Tibial artery (tissue), 4 donors: ENCODE data around the gene ANKRD22.

Experiments used
- DNase-seq, 2 donors: peaks; one replicate each; pipeline ENCODE4 v3.0.0-alpha.2; 2019
- H3K27ac ChIP-seq, 2 donors: fragments of 200-600 bp; sonication (generic) in 1 of 2; 1 replicate in 1 of 2; 2 replicates in 1 of 2; pipeline ENCODE4 v1.5.1; 2018 to 2019; ENCODE audit warnings: mild to moderate bottlenecking in 1 of 2
- H3K27me3 ChIP-seq, 2 donors: fragments of 200-600 bp; sonication (generic) in 1 of 2; one replicate each; pipeline versions ENCODE4 v1.5.1 to v1.6.0; 2016 to 2019
- H3K36me3 ChIP-seq, 3 donors: fragments of 200-600 bp; sonication (generic) in 2 of 3; one replicate each; pipeline ENCODE4 v1.5.1; 2016 to 2019; ENCODE audit warnings: mild to moderate bottlenecking in 2 of 3
- H3K4me1 ChIP-seq, 4 donors: fragments of 200-600 bp; sonication (generic) in 2 of 4; 1 replicate in 3 of 4; 2 replicates in 1 of 4; pipeline ENCODE4 v1.5.1; 2016 to 2019
- H3K4me3 ChIP-seq, 2 donors: fragments of 200-600 bp; sonication (generic) in 1 of 2; 1 replicate in 1 of 2; 2 replicates in 1 of 2; pipeline ENCODE4 v1.5.1; 2018 to 2019; ENCODE audit warnings: mild to moderate bottlenecking in 2 of 2
- H3K9me3 ChIP-seq, 3 donors: fragments of 200-600 bp; sonication (generic) in 1 of 3; one replicate each; pipeline ENCODE4 v1.5.1; 2016 to 2019
- intact Hi-C: fragments of 100-400 bp; cut with DNase I; formaldehyde crosslinking; loops from one replicate; pipeline ENCODE4 v1.15.0; 2023; ENCODE audit warnings: low total_unique reads
- TF ChIP-seq, protein P1 (sequence below), 2 experiments: fragments of 200-600 bp in 1 of 2; fragments of 450-650 bp in 1 of 2; IDR thresholded peaks; one replicate each; pipeline ENCODE4 v1.5.1; 2017 to 2019; ENCODE audit warnings: antibody characterized with exemption in 2 of 2, mild to moderate bottlenecking in 1 of 2, moderate library complexity in 1 of 2

The ANKRD22 gene

DNA sequence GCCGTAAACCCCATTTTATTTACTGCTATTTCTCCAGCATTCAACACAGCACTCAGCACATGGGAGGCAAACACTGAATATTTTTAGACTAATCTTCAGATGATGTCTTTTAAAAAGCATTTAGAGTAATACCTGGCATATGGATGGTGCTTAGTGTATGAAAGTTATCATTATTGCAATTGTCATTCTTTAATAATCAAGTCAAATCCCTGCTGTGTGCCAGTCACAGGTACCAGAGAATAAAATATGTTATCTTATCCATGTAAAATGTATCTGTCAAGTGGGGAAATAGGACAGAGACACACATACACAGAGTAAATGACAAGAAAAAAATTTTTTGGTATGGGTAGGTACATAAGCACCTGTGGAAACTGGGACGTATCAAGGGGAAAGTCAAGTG lies 18.5 kb downstream of the ANKRD22 start:
- no peak for DNase-seq
- Histone ChIP-seq H3K9me3 (no peaks in the 10 kb centered on the region), H3K4me1 (no peaks in the 10 kb centered on the region), H3K27ac (no peak overlapping the region), H3K4me3 (no peak overlapping the region), H3K36me3 (no peaks in the 10 kb centered on the region), H3K27me3 (no peaks in the 10 kb centered on the region)
- TF ChIP-seq, protein P1, sequence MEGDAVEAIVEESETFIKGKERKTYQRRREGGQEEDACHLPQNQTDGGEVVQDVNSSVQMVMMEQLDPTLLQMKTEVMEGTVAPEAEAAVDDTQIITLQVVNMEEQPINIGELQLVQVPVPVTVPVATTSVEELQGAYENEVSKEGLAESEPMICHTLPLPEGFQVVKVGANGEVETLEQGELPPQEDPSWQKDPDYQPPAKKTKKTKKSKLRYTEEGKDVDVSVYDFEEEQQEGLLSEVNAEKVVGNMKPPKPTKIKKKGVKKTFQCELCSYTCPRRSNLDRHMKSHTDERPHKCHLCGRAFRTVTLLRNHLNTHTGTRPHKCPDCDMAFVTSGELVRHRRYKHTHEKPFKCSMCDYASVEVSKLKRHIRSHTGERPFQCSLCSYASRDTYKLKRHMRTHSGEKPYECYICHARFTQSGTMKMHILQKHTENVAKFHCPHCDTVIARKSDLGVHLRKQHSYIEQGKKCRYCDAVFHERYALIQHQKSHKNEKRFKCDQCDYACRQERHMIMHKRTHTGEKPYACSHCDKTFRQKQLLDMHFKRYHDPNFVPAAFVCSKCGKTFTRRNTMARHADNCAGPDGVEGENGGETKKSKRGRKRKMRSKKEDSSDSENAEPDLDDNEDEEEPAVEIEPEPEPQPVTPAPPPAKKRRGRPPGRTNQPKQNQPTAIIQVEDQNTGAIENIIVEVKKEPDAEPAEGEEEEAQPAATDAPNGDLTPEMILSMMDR (IDR thresholded peaks at IDR 0.05) = no peak
- intact Hi-C loops = loop anchor here (10.0 kb wide), 1 partner anchor 152 kb away; no protein-coding TSS in a partner anchor

DNA sequence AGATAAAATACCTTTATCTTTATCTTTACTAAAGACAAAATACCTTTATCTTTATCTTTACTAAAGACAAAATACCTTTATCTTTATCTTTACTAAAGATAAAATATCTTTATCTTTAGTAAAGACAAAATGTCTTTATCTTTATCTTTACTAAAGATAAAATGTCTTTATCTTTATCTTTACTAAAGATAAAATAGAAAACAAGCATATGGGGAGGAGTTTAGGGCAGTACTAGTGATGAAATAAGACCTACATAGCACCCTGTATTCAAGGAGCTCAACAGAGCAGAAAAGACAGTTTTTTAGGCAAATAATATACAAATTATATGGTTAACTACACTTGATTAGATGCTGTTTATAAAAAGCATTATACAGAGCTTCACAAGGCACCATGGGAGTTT lies 19.3 kb downstream of the ANKRD22 start:
- no peaks in the 10 kb centered on the region for H3K36me3 ChIP-seq
- H3K27me3 ChIP-seq = no peaks in the 10 kb centered on the region
- TF ChIP-seq, protein P1 (IDR thresholded peaks at IDR 0.05) = no peak
- H3K4me1 ChIP-seq = no peaks in the 10 kb centered on the region
- H3K9me3 ChIP-seq = no peaks in the 10 kb centered on the region
- intact Hi-C loops = loop anchor here (10.0 kb wide), 1 partner anchor 152 kb away; no protein-coding TSS in a partner anchor
- no peak for DNase-seq
- H3K27ac ChIP-seq = no peak overlapping the region
- H3K4me3 ChIP-seq = no peak overlapping the region

GRCh38 chr10:88831709-88832108 lies 19.9 kb downstream of the ANKRD22 start:
- no peaks in the 10 kb centered on the region for H3K4me1 ChIP-seq
- no peak overlapping the region for H3K4me3 ChIP-seq
- no peak overlapping the region for H3K27ac ChIP-seq
- no peaks in the 10 kb centered on the region for H3K9me3 ChIP-seq
- TF ChIP-seq, protein P1 (IDR thresholded peaks at IDR 0.05) = no peak
- H3K36me3 ChIP-seq = no peaks in the 10 kb centered on the region
- intact Hi-C loops = loop anchor here (2.0 to 10.0 kb wide), 2 partner anchors 45 to 153 kb away; no protein-coding TSS in a partner anchor
- DNase-seq = no peak
- no peaks in the 10 kb centered on the region for H3K27me3 ChIP-seq

DNA sequence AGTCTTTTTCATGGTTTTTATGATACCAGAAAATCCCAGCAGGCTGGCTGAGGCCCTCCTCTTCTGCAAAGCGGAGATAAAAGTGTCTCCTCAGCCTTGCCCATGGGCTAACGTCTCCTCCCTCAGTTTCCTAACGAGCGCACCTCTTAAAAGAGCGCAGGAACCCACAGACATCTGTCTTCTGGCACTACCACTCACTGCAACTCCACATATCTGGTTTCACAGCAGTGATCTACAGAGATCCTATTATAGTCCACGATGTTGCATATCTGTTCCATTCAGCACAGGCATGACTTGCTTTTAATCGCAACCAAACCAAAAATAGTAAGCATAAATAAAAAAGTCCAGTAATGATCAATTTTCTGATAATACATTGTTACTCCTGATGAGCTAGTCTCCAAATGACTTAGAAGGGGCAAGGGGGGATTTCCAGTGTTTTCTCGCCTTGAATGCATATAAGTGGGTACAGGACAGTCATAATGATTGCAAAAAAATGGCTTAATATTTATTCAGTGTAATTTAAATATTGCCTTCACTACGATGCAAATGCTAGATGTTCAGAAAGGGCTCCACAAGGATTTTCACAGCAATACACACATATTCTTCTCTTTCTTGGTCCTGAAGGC lies 20.9 kb downstream of the ANKRD22 start:
- H3K36me3 ChIP-seq = no peaks in the 10 kb centered on the region

GRCh38 chr10:88828310-88828709 lies 23.3 kb downstream of the ANKRD22 start:
- no peaks in the 10 kb centered on the region for H3K36me3 ChIP-seq
- H3K9me3 ChIP-seq = no peaks in the 10 kb centered on the region
- H3K27ac ChIP-seq = no peak overlapping the region
- no peaks in the 10 kb centered on the region for H3K27me3 ChIP-seq
- H3K4me3 ChIP-seq = no peak overlapping the region
- DNase-seq = no peak
- no peaks in the 10 kb centered on the region for H3K4me1 ChIP-seq
- intact Hi-C loops = no loop called here
- TF ChIP-seq, protein P1 (IDR thresholded peaks at IDR 0.05) = no peak

More for the DNA sequence above, 20.9 kb downstream of the ANKRD22 start:
- no peak overlapping the region for H3K4me3 ChIP-seq
- no peak overlapping the region for H3K27ac ChIP-seq
- intact Hi-C loops = loop anchor here (2.0 to 10.0 kb wide), 2 partner anchors 46 to 154 kb away; no protein-coding TSS in a partner anchor
- H3K4me1 ChIP-seq = no peaks in the 10 kb centered on the region
- TF ChIP-seq, protein P1 (IDR thresholded peaks at IDR 0.05) = no peak
- DNase-seq = no peak
- no peaks in the 10 kb centered on the region for H3K9me3 ChIP-seq
- H3K27me3 ChIP-seq = no peaks in the 10 kb centered on the region
